Calu3 (cell line): Measurements from ENCODE around the gene PPCDC. TPM values are rescaled to one million over a fixed set of nuclear protein-coding genes. Genes with fewer than 3 reads are reported as not detected.

Source experiments
- BruUV-seq: library from RNA; stranded (reverse); fragments of 400-500 nt; replicated peaks from 2 replicates; lab custom pipeline; 2021; lab: Mats Ljungman, UMichigan
- CTCF ChIA-PET: fragments of 300-600 bp; sonication (Branson Sonifier 250); formaldehyde crosslinking; loops from one replicate; lab custom pipeline; 2022; ENCODE audit warnings: antibody characterized with exemption; lab: Charles Lee
- DNase-seq: peaks from one replicate; pipeline ENCODE4 v3.0.0; 2022
- H3K27ac Mint-ChIP-seq: one replicate; pipeline ENCODE4 v1.8.0; 2022; ENCODE audit warnings: mixed read lengths; ENCODE audit not compliant: unreplicated experiment
- H3K27me3 Mint-ChIP-seq: one replicate; pipeline ENCODE4 v1.8.0; 2022; ENCODE audit warnings: mixed read lengths; ENCODE audit not compliant: unreplicated experiment
- H3K36me3 Mint-ChIP-seq: one replicate; pipeline ENCODE4 v1.8.0; 2022; ENCODE audit warnings: mild to moderate bottlenecking, moderate library complexity, mixed read lengths; ENCODE audit not compliant: insufficient read depth, unreplicated experiment
- H3K4me1 Mint-ChIP-seq: one replicate; pipeline ENCODE4 v1.8.0; 2022; ENCODE audit warnings: mild to moderate bottlenecking, low read depth, mixed read lengths; ENCODE audit not compliant: unreplicated experiment
- H3K4me3 Mint-ChIP-seq: one replicate; pipeline ENCODE4 v1.8.0; 2022; ENCODE audit warnings: mild to moderate bottlenecking, low read depth, moderate library complexity, mixed read lengths; ENCODE audit not compliant: unreplicated experiment
- H3K9me3 Mint-ChIP-seq: one replicate; pipeline ENCODE4 v1.8.0; 2022; ENCODE audit warnings: low read depth, mixed read lengths; ENCODE audit not compliant: unreplicated experiment
- intact Hi-C: fragments of 100-400 bp; cut with micrococcal nuclease; formaldehyde crosslinking; loops from one replicate; pipeline ENCODE4 v1.10.0; 2022; ENCODE audit not compliant: unreplicated experiment
- total RNA-seq: library from RNA; stranded (reverse); gene quantifications from 2 replicates; pipeline ENCODE4 v1.2.3, GENCODE V29; 2022
- TF ChIP-seq, protein P1 (sequence below): fragments of 200-600 bp; IDR thresholded peaks from one replicate; pipeline ENCODE4 v1.8.0; 2022; ENCODE audit warnings: antibody characterized with exemption; ENCODE audit not compliant: unreplicated experiment

Gene PPCDC
- total RNA-seq, 1 experiment from 2014 or later = 24.4 TPM

DNA sequence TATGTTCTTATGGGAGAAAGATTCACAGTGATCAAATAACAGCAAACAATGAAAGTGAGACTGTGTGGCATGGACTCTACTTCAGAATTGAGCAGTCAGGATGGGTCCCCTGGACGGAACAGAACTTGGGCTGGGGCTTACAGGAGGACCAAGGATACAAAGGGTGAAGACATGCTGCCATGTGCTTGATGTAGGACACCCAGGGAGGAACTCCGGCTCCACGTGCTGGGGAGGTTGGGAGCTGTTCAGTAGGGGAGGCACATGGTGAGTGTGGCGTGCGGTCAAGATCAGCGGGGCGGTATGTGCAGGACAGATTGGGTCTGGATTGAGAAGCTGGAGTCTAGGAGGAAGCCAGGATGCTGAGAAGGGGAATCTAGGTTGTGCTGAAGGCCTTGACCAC is 32.6 kb downstream of the PPCDC start:
- intact Hi-C loops = no loop called here
- no peaks in the 10 kb centered on the region for H3K27me3 Mint-ChIP-seq

DNA sequence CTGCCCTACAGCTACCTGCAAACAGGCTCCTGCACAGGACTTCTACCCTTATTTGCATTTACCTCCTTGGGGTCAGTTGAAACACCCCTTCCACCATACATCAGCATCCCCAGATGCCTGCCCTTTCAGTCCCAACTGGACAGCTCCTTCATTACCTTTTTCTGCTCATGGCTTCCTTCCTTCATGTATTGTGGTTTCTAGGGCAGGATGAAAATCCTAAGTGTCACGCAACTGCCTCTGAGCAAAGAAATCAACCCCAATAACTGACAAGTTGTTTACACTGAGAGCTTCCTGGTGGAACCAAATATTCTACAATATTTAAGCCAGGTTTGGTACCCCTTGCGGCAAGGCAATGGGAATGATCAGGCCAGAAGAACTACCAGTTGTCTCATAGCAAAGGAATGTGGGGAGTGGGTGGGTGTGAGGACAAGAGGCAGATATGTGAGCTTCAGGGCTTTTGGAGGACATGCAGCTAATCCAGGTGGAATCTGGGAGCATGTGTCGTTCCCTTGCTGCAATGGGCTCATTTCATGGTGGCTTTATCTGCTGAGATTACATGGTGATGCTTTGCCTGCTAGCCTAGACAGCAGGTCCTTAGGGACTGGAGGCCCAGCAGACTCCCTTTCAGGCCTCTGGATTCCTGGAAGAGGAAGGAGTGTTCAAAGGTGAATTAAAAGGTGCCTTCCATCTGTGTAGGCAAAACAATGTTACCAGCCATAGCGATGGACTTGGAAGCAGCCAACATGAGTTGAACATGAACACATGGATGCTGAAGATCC is 34.9 kb downstream of the PPCDC start:
- Mint-ChIP-seq H3K4me1 (peaks cover 50% of the 10 kb centered on the region), H3K27me3 (no peaks in the 10 kb centered on the region), H3K4me3 (peak overlapping the region; percentile 5), H3K36me3 (peaks cover 34% of the 10 kb centered on the region), H3K9me3 (no peaks in the 10 kb centered on the region), H3K27ac (peak overlapping the region; percentile 57)
- CTCF ChIA-PET = interaction anchor here (0.6 to 1.7 kb wide), 8 partner anchors 8 to 144 kb away, joined by 3 to 16 read pairs (median 4); partner anchors contain the start of gene C15orf39
- no TSS peak for BruUV-seq
- peak; percentile 47 for DNase-seq
- TF ChIP-seq, protein P1, sequence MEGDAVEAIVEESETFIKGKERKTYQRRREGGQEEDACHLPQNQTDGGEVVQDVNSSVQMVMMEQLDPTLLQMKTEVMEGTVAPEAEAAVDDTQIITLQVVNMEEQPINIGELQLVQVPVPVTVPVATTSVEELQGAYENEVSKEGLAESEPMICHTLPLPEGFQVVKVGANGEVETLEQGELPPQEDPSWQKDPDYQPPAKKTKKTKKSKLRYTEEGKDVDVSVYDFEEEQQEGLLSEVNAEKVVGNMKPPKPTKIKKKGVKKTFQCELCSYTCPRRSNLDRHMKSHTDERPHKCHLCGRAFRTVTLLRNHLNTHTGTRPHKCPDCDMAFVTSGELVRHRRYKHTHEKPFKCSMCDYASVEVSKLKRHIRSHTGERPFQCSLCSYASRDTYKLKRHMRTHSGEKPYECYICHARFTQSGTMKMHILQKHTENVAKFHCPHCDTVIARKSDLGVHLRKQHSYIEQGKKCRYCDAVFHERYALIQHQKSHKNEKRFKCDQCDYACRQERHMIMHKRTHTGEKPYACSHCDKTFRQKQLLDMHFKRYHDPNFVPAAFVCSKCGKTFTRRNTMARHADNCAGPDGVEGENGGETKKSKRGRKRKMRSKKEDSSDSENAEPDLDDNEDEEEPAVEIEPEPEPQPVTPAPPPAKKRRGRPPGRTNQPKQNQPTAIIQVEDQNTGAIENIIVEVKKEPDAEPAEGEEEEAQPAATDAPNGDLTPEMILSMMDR = no peak
- intact Hi-C loops = no loop called here

More for the DNA sequence above, 32.6 kb downstream of the PPCDC start:
- no peak for DNase-seq
- Mint-ChIP-seq H3K36me3 (peaks cover 31% of the 10 kb centered on the region), H3K27ac (peak overlapping the region; percentile 43), H3K4me1 (peaks cover 40% of the 10 kb centered on the region), H3K4me3 (no peak overlapping the region), H3K9me3 (no peaks in the 10 kb centered on the region)
- CTCF ChIA-PET = interaction anchor here (0.6 to 2.2 kb wide), 2 partner anchors 13 to 187 kb away, joined by 4 to 8 read pairs; no protein-coding TSS in a partner anchor
- TF ChIP-seq, protein P1 = no peak
- no TSS peak for BruUV-seq

DNA sequence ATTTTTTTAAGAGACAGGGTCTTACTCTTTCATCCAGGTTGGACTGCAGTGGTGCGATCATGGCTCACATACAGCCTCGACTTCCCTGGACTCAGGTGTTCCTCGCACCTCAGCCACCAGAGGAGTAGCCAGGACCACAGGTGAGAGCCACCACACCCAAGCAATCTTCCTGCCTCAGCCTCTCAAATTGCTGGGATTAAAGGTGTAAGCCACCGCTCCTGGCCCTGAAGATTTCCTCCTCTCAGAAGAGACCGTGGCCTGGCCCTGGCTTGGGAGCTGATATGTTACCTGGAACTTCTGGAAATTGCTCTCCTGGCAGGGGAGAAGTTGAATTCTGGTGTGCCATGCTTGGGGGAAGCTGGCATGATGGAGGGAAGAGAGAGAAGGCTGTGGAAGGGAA is 36.2 kb downstream of the PPCDC start:
- intact Hi-C loops = no loop called here
- CTCF ChIA-PET = interaction anchor here (0.9 kb wide), 1 partner anchor 16 kb away, joined by 3 read pairs; no protein-coding TSS in a partner anchor
- BruUV-seq = no TSS peak
- H3K27ac Mint-ChIP-seq = peak overlapping the region; percentile 5
- TF ChIP-seq, protein P1 = no peak
- H3K4me1 Mint-ChIP-seq = peaks cover 54% of the 10 kb centered on the region
- no peak for DNase-seq
- H3K4me3 Mint-ChIP-seq = no peak overlapping the region
- H3K27me3 Mint-ChIP-seq = no peaks in the 10 kb centered on the region
- H3K36me3 Mint-ChIP-seq = peaks cover 38% of the 10 kb centered on the region
- H3K9me3 Mint-ChIP-seq = no peaks in the 10 kb centered on the region

DNA sequence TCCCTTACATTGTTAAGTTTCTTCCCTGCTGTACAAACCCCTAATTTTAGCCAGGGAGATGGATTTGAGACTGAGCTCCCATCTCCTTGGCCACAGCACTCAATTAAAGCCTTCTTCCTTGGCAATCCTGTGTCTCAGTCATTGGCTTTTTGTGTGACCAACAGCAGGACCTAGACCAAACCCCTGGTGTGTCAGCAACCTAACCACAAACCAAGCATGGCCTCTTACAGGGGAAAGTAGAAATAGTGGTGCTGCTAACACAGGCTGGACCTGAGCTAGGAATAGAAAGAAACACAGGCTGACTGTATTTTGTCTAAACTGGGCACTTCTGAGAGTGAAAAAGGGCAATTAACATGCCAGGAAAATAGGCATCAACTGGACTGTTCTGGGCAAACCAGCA is 37.9 kb downstream of the PPCDC start:
- no TSS peak for BruUV-seq
- CTCF ChIA-PET = interaction anchor here (0.7 kb wide), 1 partner anchor 139 kb away, joined by 3 read pairs; no protein-coding TSS in a partner anchor
- Mint-ChIP-seq H3K27me3 (no peaks in the 10 kb centered on the region), H3K9me3 (no peaks in the 10 kb centered on the region), H3K27ac (peak overlapping the region; percentile 63), H3K4me1 (peaks cover 59% of the 10 kb centered on the region), H3K4me3 (no peak overlapping the region), H3K36me3 (peaks cover 35% of the 10 kb centered on the region)
- TF ChIP-seq, protein P1 = no peak
- intact Hi-C loops = no loop called here
- DNase-seq = no peak
